ENCODE results near the gene ADAM12.

The ADAM12 gene

DNA sequence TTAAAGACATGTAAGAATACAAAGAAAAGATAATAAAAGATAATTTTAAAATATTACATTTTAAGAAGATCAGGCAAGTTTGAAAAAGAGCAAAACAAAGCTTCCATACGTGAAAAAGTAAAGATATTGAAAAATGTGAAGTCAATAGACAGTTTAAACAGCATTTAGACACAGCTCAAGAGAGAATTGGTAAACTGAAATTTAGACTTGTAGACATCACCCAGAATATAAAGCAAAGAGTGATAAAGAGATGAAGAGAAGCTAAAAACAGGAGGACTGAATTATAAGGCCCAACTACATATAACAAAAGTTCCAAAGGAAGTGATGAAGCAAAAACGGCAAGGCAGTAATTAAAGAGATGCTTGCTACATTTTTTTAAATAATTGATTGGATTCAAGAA lies 13.8 kb downstream of the ADAM12 start:
- Histone ChIP-seq H3K36me3 (ENCODE audit: control insufficient read depth, insufficient read depth, low read length) (no peaks in the 10 kb centered on the region), H3K9me3 (ENCODE audit: control insufficient read depth, low read length) (no peaks in the 10 kb centered on the region), H3K27ac (ENCODE audit: insufficient read depth, low read depth, low read length, poor library complexity, severe bottlenecking) (no peak overlapping the region), H3K4me1 (ENCODE audit: control insufficient read depth, insufficient read depth, low read length) (no peaks in the 10 kb centered on the region), H3K4me3 (ENCODE audit: insufficient read depth, low read depth, low read length) (no peak overlapping the region), H3K27me3 (ENCODE audit: control insufficient read depth, insufficient read depth, low read length, poor library complexity, severe bottlenecking) (no peaks in the 10 kb centered on the region)
- WGBS, 2 experiments: 90 to 94% methylated on average over 2 of the region's 2 CpGs

DNA sequence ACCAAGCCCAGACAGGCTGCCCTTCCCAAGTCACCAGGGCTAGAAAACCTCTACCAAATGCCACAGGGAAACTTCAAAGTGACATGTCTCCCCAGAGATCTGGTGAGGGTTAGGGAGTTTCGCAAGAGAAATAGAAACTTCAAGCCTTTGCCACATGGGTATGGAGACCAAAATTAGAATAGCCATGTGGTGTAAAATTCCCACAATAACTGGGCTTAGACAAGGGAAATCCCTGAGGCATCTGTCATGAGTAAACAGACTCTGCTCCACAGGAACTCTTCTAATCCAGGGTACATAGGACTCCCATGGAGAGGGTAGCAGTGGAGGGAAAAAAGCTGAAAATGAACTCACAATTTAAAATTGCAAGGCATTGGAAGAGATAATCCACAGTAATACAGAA lies 14.3 kb downstream of the ADAM12 start:
- Histone ChIP-seq H3K27ac (ENCODE audit: insufficient read depth, low read depth, low read length, poor library complexity, severe bottlenecking) (no peak overlapping the region), H3K27me3 (ENCODE audit: control insufficient read depth, insufficient read depth, low read length, poor library complexity, severe bottlenecking) (no peaks in the 10 kb centered on the region), H3K4me3 (ENCODE audit: insufficient read depth, low read depth, low read length) (no peak overlapping the region), H3K4me1 (ENCODE audit: control insufficient read depth, insufficient read depth, low read length) (no peaks in the 10 kb centered on the region), H3K36me3 (ENCODE audit: control insufficient read depth, insufficient read depth, low read length) (no peaks in the 10 kb centered on the region), H3K9me3 (ENCODE audit: control insufficient read depth, low read length) (no peaks in the 10 kb centered on the region)
- WGBS, 2 experiments: 72 to 91% methylated on average over 1 of the region's 1 CpG

DNA sequence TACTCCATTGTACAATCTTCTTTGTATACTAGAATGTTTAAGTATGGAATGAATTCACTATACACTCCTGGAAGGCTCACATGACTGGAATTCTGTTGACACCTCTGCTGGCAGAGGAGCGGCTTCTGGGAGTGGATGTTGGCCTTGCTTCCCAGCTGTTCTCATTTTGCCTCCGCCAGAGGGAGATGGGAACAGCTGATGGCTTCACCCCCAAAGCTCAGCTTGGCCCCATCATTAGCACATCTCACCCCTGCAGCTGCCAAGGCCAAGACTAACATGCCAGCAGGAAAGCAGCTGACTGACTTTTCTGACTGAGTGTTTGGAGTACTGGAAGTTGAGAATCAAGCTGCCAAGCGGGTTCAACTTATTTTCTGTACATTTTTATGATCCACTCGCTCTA lies 15.1 kb downstream of the ADAM12 start:
- Histone ChIP-seq H3K9me3 (ENCODE audit: control insufficient read depth, low read length) (no peaks in the 10 kb centered on the region), H3K4me1 (ENCODE audit: control insufficient read depth, insufficient read depth, low read length) (no peaks in the 10 kb centered on the region), H3K36me3 (ENCODE audit: control insufficient read depth, insufficient read depth, low read length) (no peaks in the 10 kb centered on the region), H3K27ac (ENCODE audit: insufficient read depth, low read depth, low read length, poor library complexity, severe bottlenecking) (no peak overlapping the region), H3K4me3 (ENCODE audit: insufficient read depth, low read depth, low read length) (no peak overlapping the region), H3K27me3 (ENCODE audit: control insufficient read depth, insufficient read depth, low read length, poor library complexity, severe bottlenecking) (no peaks in the 10 kb centered on the region)
- 93% methylated on average over 4 of the region's 4 CpGs for WGBS, 2 experiments

DNA sequence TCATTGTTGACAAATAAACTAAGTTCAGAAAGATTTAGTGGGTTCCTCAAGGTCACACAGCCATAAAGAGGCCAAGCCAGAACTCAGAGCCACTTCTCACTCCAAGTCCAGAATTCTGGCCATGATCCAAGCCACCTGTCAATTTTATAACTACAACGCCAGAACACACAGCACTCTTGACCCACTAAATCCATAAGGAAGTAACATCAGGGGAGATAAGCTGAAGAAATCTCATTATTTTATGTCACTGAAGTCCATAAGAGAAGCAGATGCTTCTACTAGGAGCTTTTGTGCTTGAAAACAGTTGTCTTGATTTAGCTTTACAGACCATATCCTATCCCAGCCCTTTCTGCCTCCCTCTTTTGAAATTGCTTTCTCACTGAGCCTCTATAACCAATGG lies 15.9 kb downstream of the ADAM12 start:
- 90 to 93% methylated on average over 1 of the region's 1 CpG for WGBS, 2 experiments
- no peak overlapping the region for H3K27ac ChIP-seq (ENCODE audit: insufficient read depth, low read depth, low read length, poor library complexity, severe bottlenecking)
- H3K4me1 ChIP-seq (ENCODE audit: control insufficient read depth, insufficient read depth, low read length): no peaks in the 10 kb centered on the region
- no peaks in the 10 kb centered on the region for H3K36me3 ChIP-seq (ENCODE audit: control insufficient read depth, insufficient read depth, low read length)
- no peak overlapping the region for H3K4me3 ChIP-seq (ENCODE audit: insufficient read depth, low read depth, low read length)
- H3K27me3 ChIP-seq (ENCODE audit: control insufficient read depth, insufficient read depth, low read length, poor library complexity, severe bottlenecking): no peaks in the 10 kb centered on the region
- H3K9me3 ChIP-seq (ENCODE audit: control insufficient read depth, low read length): no peaks in the 10 kb centered on the region

DNA sequence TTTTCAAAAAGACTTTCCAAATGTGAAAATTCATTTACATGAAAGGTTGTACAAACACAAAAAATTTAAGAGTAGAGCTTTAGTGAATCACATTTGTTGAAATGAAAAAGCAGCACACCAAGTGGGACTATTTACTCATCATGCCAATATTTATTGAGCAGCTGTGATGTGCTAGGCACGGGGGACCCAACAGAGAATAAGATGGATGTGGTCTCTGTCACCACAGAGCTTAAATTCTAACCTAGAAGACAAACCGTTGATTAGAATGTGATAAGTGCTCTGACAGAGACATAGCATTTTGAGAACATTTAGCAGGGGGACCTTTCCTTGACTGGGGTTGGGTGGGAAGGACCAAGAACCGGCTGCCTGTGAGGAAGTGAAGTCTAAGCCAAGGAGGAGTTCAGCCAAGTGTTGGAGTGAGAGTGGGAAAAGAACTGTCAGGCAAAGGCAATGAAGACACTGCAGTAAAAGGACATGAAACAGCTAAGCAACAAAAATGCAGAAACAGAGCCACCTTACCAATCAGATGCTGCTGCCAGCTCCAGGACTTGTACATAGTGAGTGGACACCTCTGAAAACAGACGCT lies 19.1 kb downstream of the ADAM12 start:
- Histone ChIP-seq H3K27me3 (ENCODE audit: control insufficient read depth, insufficient read depth, low read length, poor library complexity, severe bottlenecking) (no peaks in the 10 kb centered on the region), H3K4me3 (ENCODE audit: insufficient read depth, low read depth, low read length) (no peak overlapping the region), H3K4me1 (ENCODE audit: control insufficient read depth, insufficient read depth, low read length) (no peaks in the 10 kb centered on the region), H3K36me3 (ENCODE audit: control insufficient read depth, insufficient read depth, low read length) (no peaks in the 10 kb centered on the region), H3K9me3 (ENCODE audit: control insufficient read depth, low read length) (no peaks in the 10 kb centered on the region), H3K27ac (ENCODE audit: insufficient read depth, low read depth, low read length, poor library complexity, severe bottlenecking) (no peak overlapping the region)
- 89 to 93% methylated on average over 3 of the region's 4 CpGs for WGBS, 2 experiments

DNA sequence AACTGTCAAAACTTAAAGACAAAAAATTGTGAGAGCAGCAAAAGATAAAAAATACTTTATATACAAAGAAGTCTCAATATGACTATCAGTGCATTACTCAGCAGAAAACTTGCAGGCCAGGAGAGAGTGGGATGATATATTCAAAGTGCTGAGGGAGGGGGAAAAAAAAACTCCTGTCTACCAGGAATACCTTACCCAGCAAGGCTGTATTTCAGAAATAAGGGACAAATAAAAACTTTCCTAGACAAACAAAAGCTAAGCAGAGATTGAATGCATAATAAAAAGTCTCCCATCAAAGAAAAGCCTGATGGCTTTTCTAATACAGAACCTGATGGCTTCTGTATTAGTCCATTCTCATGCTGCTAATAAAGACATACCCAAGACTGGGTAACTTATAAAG lies 31.1 kb downstream of the ADAM12 start:
- Histone ChIP-seq H3K4me3 (ENCODE audit: insufficient read depth, low read depth, low read length) (no peak overlapping the region), H3K9me3 (ENCODE audit: control insufficient read depth, low read length) (no peaks in the 10 kb centered on the region), H3K27me3 (ENCODE audit: control insufficient read depth, insufficient read depth, low read length, poor library complexity, severe bottlenecking) (no peaks in the 10 kb centered on the region), H3K4me1 (ENCODE audit: control insufficient read depth, insufficient read depth, low read length) (no peaks in the 10 kb centered on the region), H3K27ac (ENCODE audit: insufficient read depth, low read depth, low read length, poor library complexity, severe bottlenecking) (no peak overlapping the region), H3K36me3 (ENCODE audit: control insufficient read depth, insufficient read depth, low read length) (no peaks in the 10 kb centered on the region)

DNA sequence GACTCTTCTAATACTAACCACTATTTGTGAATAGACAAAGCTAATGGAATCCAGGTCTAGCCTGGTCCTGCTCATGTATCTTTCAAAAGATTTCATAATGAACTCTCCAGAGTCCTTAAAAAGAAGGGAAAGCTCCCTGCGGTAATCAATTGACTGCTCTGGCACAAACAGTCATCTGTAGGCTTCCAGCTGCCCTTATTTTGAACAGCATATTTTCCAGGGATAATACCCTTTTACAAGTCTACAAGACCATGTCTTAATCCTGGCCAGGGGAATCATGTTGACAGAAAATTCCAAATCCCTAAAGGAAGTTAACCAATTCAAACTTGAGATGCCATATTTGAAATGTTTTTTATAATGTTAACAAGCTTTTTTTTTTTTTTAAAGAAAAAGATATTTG lies 34.6 kb downstream of the ADAM12 start:
- WGBS, 2 experiments: 80 to 96% methylated on average over 1 of the region's 1 CpG
- H3K27ac ChIP-seq (ENCODE audit: insufficient read depth, low read depth, low read length, poor library complexity, severe bottlenecking): no peak overlapping the region
- H3K9me3 ChIP-seq (ENCODE audit: control insufficient read depth, low read length): no peaks in the 10 kb centered on the region
- no peaks in the 10 kb centered on the region for H3K4me1 ChIP-seq (ENCODE audit: control insufficient read depth, insufficient read depth, low read length)
- H3K4me3 ChIP-seq (ENCODE audit: insufficient read depth, low read depth, low read length): no peak overlapping the region
- H3K36me3 ChIP-seq (ENCODE audit: control insufficient read depth, insufficient read depth, low read length): no peaks in the 10 kb centered on the region
- no peaks in the 10 kb centered on the region for H3K27me3 ChIP-seq (ENCODE audit: control insufficient read depth, insufficient read depth, low read length, poor library complexity, severe bottlenecking)

DNA sequence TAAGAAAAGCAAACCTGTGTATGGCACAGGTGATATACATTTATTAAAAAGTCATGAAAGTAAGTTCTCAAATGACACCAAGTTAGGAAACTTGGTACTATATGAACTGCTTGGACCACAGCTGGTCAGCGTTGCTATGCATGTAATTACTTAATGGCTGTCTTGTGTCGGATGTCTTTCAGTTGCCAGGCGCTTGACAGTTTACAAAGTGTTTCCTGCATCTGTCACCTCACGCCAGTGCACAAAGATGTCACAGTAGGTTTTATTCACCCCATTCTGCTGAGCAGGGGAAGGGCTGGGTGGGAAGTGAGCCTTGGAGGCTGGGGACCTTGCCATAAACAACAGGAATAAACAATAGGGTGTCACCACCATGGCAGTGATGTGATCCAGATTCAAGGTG lies 35.8 kb downstream of the ADAM12 start:
- no peaks in the 10 kb centered on the region for H3K4me1 ChIP-seq (ENCODE audit: control insufficient read depth, insufficient read depth, low read length)
- no peaks in the 10 kb centered on the region for H3K27me3 ChIP-seq (ENCODE audit: control insufficient read depth, insufficient read depth, low read length, poor library complexity, severe bottlenecking)
- 94% methylated on average over 4 of the region's 4 CpGs for WGBS, 2 experiments
- no peak overlapping the region for H3K4me3 ChIP-seq (ENCODE audit: insufficient read depth, low read depth, low read length)
- H3K27ac ChIP-seq (ENCODE audit: insufficient read depth, low read depth, low read length, poor library complexity, severe bottlenecking): no peak overlapping the region
- H3K36me3 ChIP-seq (ENCODE audit: control insufficient read depth, insufficient read depth, low read length): no peaks in the 10 kb centered on the region
- no peaks in the 10 kb centered on the region for H3K9me3 ChIP-seq (ENCODE audit: control insufficient read depth, low read length)

DNA sequence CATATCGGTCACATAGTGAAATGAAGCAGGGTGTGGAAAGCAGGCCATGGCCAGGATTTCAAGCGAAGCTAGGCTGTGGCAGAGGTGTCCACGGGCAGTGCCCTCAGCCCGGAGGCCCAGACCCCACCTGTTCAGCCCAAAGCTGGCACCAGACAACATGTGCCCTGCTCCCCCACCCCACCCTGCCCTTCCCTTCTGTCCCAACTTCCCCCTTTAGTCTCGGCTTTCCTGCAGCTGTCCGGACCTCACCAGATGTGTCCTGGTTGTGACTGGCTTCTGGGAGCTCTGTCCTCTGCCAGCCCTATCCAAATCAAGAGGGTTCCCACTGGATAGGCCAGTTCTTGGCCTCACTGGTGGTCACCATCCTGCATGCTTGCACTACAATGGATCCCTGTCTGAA lies 37.3 kb downstream of the ADAM12 start:
- Histone ChIP-seq H3K27ac (ENCODE audit: insufficient read depth, low read depth, low read length, poor library complexity, severe bottlenecking) (no peak overlapping the region), H3K9me3 (ENCODE audit: control insufficient read depth, low read length) (no peaks in the 10 kb centered on the region), H3K4me1 (ENCODE audit: control insufficient read depth, insufficient read depth, low read length) (no peaks in the 10 kb centered on the region), H3K4me3 (ENCODE audit: insufficient read depth, low read depth, low read length) (no peak overlapping the region), H3K36me3 (ENCODE audit: control insufficient read depth, insufficient read depth, low read length) (no peaks in the 10 kb centered on the region), H3K27me3 (ENCODE audit: control insufficient read depth, insufficient read depth, low read length, poor library complexity, severe bottlenecking) (no peaks in the 10 kb centered on the region)
- 89 to 93% methylated on average over 6 of the region's 6 CpGs for WGBS, 2 experiments

DNA sequence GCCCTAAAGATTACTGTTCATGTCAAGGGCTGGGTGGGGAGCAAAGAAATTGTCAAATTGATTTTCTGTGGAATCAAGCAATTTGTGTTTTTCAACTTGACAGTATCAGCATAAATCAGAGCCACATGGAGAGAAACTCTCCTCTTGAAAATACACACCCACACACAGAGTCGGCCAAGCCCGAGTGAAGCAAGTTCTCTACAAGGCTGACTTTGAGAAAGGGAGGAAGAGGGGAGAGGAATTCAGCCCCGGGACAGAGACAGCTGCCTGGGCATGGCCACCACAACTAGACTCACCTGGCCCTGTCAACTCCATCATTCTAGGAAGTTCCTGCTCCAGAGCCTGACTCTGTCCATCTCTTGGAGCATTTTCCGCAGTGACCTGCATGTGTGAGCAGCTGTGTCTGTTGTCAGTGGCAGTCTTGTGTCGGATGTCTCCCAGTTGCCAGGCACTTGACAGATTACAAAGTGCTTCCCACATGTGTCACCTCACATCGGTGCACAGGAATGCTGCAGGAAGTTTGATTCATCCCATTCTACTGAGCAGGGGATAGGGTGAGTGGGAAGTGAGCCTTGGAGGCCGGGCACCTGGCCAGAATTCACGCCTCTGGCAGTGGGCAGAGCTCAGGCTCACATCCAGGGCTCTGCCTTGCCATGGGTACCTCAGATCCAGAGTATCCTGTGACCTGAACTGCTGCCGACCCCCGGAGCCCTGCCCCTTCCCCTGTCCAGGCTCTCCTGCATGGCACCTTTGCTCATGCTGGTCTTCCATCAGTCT lies 37.9 kb downstream of the ADAM12 start:
- no peaks in the 10 kb centered on the region for H3K36me3 ChIP-seq (ENCODE audit: control insufficient read depth, insufficient read depth, low read length)
- H3K4me3 ChIP-seq (ENCODE audit: insufficient read depth, low read depth, low read length): no peak overlapping the region
- no peaks in the 10 kb centered on the region for H3K4me1 ChIP-seq (ENCODE audit: control insufficient read depth, insufficient read depth, low read length)
- H3K27me3 ChIP-seq (ENCODE audit: control insufficient read depth, insufficient read depth, low read length, poor library complexity, severe bottlenecking): no peaks in the 10 kb centered on the region
- no peaks in the 10 kb centered on the region for H3K9me3 ChIP-seq (ENCODE audit: control insufficient read depth, low read length)
- 90 to 92% methylated on average over 10 of the region's 10 CpGs for WGBS, 2 experiments
- no peak overlapping the region for H3K27ac ChIP-seq (ENCODE audit: insufficient read depth, low read depth, low read length, poor library complexity, severe bottlenecking)

All from ectodermal cell (in vitro differentiated cells).